Naive thymus-derived CD8-positive, alpha-beta T cell (primary cell): Measurements from ENCODE around the gene SMIM5. TPM values are rescaled to one million over a fixed set of nuclear protein-coding genes. Genes with fewer than 3 reads are reported as not detected.

Experiments
- ATAC-seq, 2 donors: fragments of 150-1000 bp; cut with Tn5 transposase in 1 of 2; sonication (Bioruptor Pico), chemical (Tn5 transposase) in 1 of 2; 1 replicate in 1 of 2; 2 replicates in 1 of 2; pipeline ENCODE4 v1.10.0; 2021; ENCODE audit warnings: mild to moderate bottlenecking in 2 of 2, moderate library complexity in 2 of 2
- POLR2A ChIA-PET: fragments of 350-600 bp; sonication (Branson Sonifier 250); formaldehyde crosslinking; loops from one replicate; lab custom pipeline; 2021; ENCODE audit warnings: antibody characterized with exemption; lab: Charles Lee
- DNase-seq, 10 donors: peaks; one replicate each; pipeline versions ENCODE4 v3.0.0 to v3.0.0-alpha.2; 2020 to 2022
- H3K27ac Mint-ChIP-seq, 10 donors: one replicate each; pipeline ENCODE4 v1.8.0; 2020 to 2022; ENCODE audit warnings: mild to moderate bottlenecking in 10 of 10, mixed read lengths in 10 of 10, moderate library complexity in 4 of 10, inconsistent platforms in 1 of 10
- H3K27me3 Mint-ChIP-seq, 5 donors: one replicate each; pipeline ENCODE4 v1.8.0; 2021 to 2022; ENCODE audit warnings: mixed read lengths in 5 of 5
- H3K36me3 Mint-ChIP-seq, 3 donors: one replicate each; pipeline ENCODE4 v1.8.0; 2020 to 2022; ENCODE audit warnings: mixed read lengths in 3 of 3, mild to moderate bottlenecking in 2 of 3, inconsistent platforms in 1 of 3
- H3K4me1 Mint-ChIP-seq, 4 donors: one replicate each; pipeline ENCODE4 v1.8.0; 2021 to 2022; ENCODE audit warnings: mixed read lengths in 4 of 4
- H3K4me3 Mint-ChIP-seq, 10 donors: one replicate each; pipeline ENCODE4 v1.8.0; 2020 to 2022; ENCODE audit warnings: mild to moderate bottlenecking in 10 of 10, mixed read lengths in 10 of 10, moderate library complexity in 6 of 10, inconsistent platforms in 1 of 10
- H3K9me3 Mint-ChIP-seq, 9 donors: one replicate each; pipeline ENCODE4 v1.8.0; 2020 to 2022; ENCODE audit warnings: mixed read lengths in 9 of 9, mild to moderate bottlenecking in 3 of 9, inconsistent platforms in 1 of 9, moderate library complexity in 1 of 9
- polyA plus RNA-seq, 3 donors: library from polyadenylated mRNA; unstranded; fragments of 300-500 nt; fragmentation: Illumina TruSeq; gene quantifications; one replicate each; pipeline ENCODE4 v1.2.3, GENCODE V29; 2021
- total RNA-seq, 8 experiments: library from RNA in 2 of 8; stranded (reverse) in 2 of 8; gene quantifications; one replicate each; pipeline ENCODE4 v1.2.3 and lab custom pipeline; 2021 to 2026

Gene SMIM5
- total and polyA plus RNA-seq, 5 experiments from 2014 or later = 0.06 to 1.3 (median 0.47) TPM; not detected in 1

GRCh38 chr17:75681289-75681688 is 48.1 kb downstream of the SMIM5 start:
- Mint-ChIP-seq H3K4me3 (no peak overlapping the region), H3K27ac (peak overlapping the region in 2 of 10 donors; percentile 15 to 46), H3K27me3 (no peaks in the 10 kb centered on the region), H3K9me3 (no peaks in the 10 kb centered on the region), H3K36me3 (peaks cover 0 to 58% (median 0%) of the 10 kb centered on the region in 3 donors), H3K4me1 (peaks cover 4 to 36% (median 12%) of the 10 kb centered on the region in 4 donors)
- ATAC-seq (no peak), DNase-seq (no peak)
- POLR2A ChIA-PET = no interaction called here

GRCh38 chr17:75683583-75683982 is 50.3 kb downstream of the SMIM5 start:
- ATAC-seq = no peak
- no peak overlapping the region for H3K4me3 Mint-ChIP-seq
- POLR2A ChIA-PET = no interaction called here
- no peaks in the 10 kb centered on the region for H3K9me3 Mint-ChIP-seq
- peak overlapping the region in 1 of 10 donors; percentile 14 for H3K27ac Mint-ChIP-seq
- peaks cover 10 to 52% (median 27%) of the 10 kb centered on the region in 4 donors for H3K4me1 Mint-ChIP-seq
- DNase-seq = no peak
- peaks cover 0 to 54% (median 0%) of the 10 kb centered on the region in 3 donors for H3K36me3 Mint-ChIP-seq
- H3K27me3 Mint-ChIP-seq = no peaks in the 10 kb centered on the region

DNA sequence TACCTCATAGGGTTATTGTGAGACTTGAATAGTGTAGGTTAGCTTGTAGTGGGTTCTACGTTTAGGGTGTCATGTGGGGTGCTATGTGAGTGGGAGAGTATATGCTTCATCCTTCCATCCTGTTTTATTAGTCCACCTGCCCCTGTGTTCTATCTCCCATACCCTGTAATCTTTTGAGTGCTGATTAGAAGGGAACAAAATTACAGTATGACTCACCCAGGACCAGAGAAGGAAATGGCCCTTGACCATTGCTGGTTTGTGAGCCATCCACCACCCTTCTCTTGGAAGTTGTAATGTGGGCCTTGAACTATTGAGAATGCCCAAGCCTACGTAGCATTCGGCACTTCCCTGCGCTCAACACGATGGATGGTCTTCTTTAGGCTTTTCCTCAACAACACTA is 51.0 kb downstream of the SMIM5 start:
- H3K4me3 Mint-ChIP-seq = no peak overlapping the region
- H3K9me3 Mint-ChIP-seq = no peaks in the 10 kb centered on the region
- peaks cover 0 to 49% (median 0%) of the 10 kb centered on the region in 3 donors for H3K36me3 Mint-ChIP-seq
- H3K27ac Mint-ChIP-seq = peak overlapping the region in 2 of 10 donors; percentile 32 to 71
- no peak for DNase-seq
- H3K27me3 Mint-ChIP-seq = no peaks in the 10 kb centered on the region
- ATAC-seq = no peak
- POLR2A ChIA-PET = no interaction called here
- H3K4me1 Mint-ChIP-seq = peaks cover 13 to 56% (median 34%) of the 10 kb centered on the region in 4 donors

DNA sequence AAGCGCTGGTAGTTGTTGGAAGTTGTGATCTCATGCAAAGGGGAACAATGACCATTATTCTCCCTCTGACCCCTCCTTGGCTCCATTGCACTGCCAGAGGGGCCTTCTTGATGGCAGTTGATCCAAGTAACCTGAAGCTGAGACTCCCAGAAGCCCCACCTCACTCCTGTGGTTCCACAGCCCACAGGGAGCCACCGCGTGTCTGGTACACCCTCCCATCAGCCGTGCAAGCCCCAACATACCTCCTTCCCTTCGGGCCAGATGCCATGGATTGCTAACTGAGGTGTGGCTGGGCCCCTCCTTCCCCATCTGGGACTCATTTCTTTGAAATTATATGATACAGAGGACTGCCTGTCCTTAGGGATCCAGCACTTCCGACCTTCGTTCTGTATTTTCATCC is 51.7 kb downstream of the SMIM5 start:
- peaks cover 0 to 43% (median 0%) of the 10 kb centered on the region in 3 donors for H3K36me3 Mint-ChIP-seq
- no peaks in the 10 kb centered on the region for H3K27me3 Mint-ChIP-seq
- H3K9me3 Mint-ChIP-seq = no peaks in the 10 kb centered on the region
- no peak overlapping the region for H3K4me3 Mint-ChIP-seq
- H3K4me1 Mint-ChIP-seq = peaks cover 19 to 62% (median 39%) of the 10 kb centered on the region in 4 donors
- ATAC-seq = no peak
- DNase-seq = no peak
- H3K27ac Mint-ChIP-seq = peak overlapping the region in 1 of 10 donors; percentile 57
- POLR2A ChIA-PET = no interaction called here

- DNase-seq (no peak), ATAC-seq (no peak)
- POLR2A ChIA-PET = no interaction called here
- Mint-ChIP-seq H3K27me3 (no peaks in the 10 kb centered on the region), H3K4me3 (no peak overlapping the region), H3K9me3 (no peaks in the 10 kb centered on the region), H3K27ac (peak overlapping the region in 1 of 10 donors; percentile 57), H3K36me3 (peaks cover 0 to 38% (median 0%) of the 10 kb centered on the region in 3 donors), H3K4me1 (peaks cover 19 to 68% (median 41%) of the 10 kb centered on the region in 4 donors)
Measured at GRCh38 chr17:75685499-75685898, 52.3 kb downstream of the SMIM5 start.

DNA sequence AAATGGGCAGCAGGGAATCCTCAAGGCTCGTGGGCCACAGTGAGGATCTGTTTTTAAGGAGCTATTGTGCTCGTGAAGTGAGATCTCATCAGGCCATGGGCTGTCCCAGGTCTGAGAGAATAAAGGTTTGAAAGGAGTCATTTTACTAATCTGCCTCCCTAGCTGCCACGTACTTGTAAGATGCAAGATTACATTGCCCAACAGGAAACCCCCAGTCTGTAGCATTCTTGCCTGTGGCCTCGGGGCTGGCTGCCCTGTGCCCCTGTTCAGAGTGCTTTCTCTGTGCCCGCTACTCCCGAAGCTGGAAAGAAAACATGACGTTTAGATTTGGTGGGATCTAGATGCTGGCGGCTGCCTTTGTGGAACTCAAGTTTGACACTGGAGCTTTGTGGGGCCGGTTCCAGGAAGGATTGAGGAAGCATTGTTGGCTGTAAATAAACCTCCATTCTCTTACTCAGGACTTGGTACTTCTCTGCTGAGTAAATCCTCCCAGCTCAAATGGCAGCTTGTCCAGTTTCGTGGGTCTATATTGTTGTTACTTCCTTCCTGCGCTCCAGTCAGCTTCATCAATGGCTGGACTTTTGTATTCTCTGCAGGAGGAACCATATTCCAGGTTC is 55.1 kb downstream of the SMIM5 start:
- peak overlapping the region in 8 of 10 donors; percentile 10 to 68 (median 39) for H3K4me3 Mint-ChIP-seq
- DNase-seq = no peak
- ATAC-seq = no peak
- H3K27me3 Mint-ChIP-seq = no peaks in the 10 kb centered on the region
- H3K27ac Mint-ChIP-seq = peak overlapping the region; percentile 85 to 94 (median 92)
- peaks cover 22 to 82% (median 60%) of the 10 kb centered on the region in 4 donors for H3K4me1 Mint-ChIP-seq
- H3K9me3 Mint-ChIP-seq = no peaks in the 10 kb centered on the region
- H3K36me3 Mint-ChIP-seq = peaks cover 0 to 43% (median 3%) of the 10 kb centered on the region in 3 donors
- POLR2A ChIA-PET = interaction anchor here (0.6 to 2.4 kb wide), 2 partner anchors 21 to 426 kb away, joined by 3 to 13 read pairs; partner anchors contain the start of genes RECQL5 and SAP30BP

GRCh38 chr17:75689441-75689873 is 56.2 kb downstream of the SMIM5 start:
- peaks cover 0 to 46% (median 4%) of the 10 kb centered on the region in 3 donors for H3K36me3 Mint-ChIP-seq

More at GRCh38 chr17:75689441-75689873, 56.2 kb downstream of the SMIM5 start:
- Mint-ChIP-seq H3K4me3 (peak overlapping the region; percentile 29 to 75 (median 68)), H3K27ac (peak overlapping the region; percentile 85 to 94 (median 92)), H3K27me3 (no peaks in the 10 kb centered on the region), H3K9me3 (no peaks in the 10 kb centered on the region), H3K4me1 (peaks cover 22 to 75% (median 55%) of the 10 kb centered on the region in 4 donors)
- DNase-seq (peak; percentile 16 to 82 (median 64)), ATAC-seq (peak; percentile 93 to 96)
- POLR2A ChIA-PET = interaction anchor here (0.6 to 2.4 kb wide), 3 partner anchors 20 to 64 kb away, joined by 3 to 13 read pairs (median 9); partner anchors contain the start of genes RECQL5 and SAP30BP

Other genes with a start within 250 kb of the SMIM5 start
- gene GRB2, start 227.8 kb upstream of the SMIM5 start, total RNA-seq = 100 to 1,000 TPM; 143 to 145 TPM
- 100 to 1,000 TPM; 130 to 162 (median 154) TPM for gene GRB2, start 227.8 kb upstream of the SMIM5 start, polyA plus RNA-seq
- 100 to 1,000 TPM; 102 to 108 TPM for gene TMEM94, start 176.8 kb upstream of the SMIM5 start, total RNA-seq
- 10 to 100 TPM in 2 of 3 donors, 1 to 10 TPM in 1; 8.4 to 23.5 (median 11.5) TPM for gene TMEM94, start 176.8 kb upstream of the SMIM5 start, polyA plus RNA-seq
- under 1 TPM; 0.65 to 0.80 TPM for gene CASKIN2, start 117.9 kb upstream of the SMIM5 start, total RNA-seq
- under 1 TPM; 0.05 to 0.62 (median 0.61) TPM for gene CASKIN2, start 117.9 kb upstream of the SMIM5 start, polyA plus RNA-seq
- 10 to 100 TPM; 53.1 to 54.4 TPM for gene TSEN54, start 116.9 kb upstream of the SMIM5 start, total RNA-seq
- 100 to 1,000 TPM in 2 of 3 donors, 10 to 100 TPM in 1; 98.2 to 121 (median 103) TPM for gene TSEN54, start 116.9 kb upstream of the SMIM5 start, polyA plus RNA-seq
- 10 to 100 TPM; 30.3 to 30.6 TPM for gene LLGL2, start 107.7 kb upstream of the SMIM5 start, total RNA-seq
- 10 to 100 TPM; 13.4 to 21.8 (median 15.0) TPM for gene LLGL2, start 107.7 kb upstream of the SMIM5 start, polyA plus RNA-seq
- gene MYO15B, start 45.6 kb upstream of the SMIM5 start, total RNA-seq = 100 to 1,000 TPM; 412 to 418 TPM
- gene MYO15B, start 45.6 kb upstream of the SMIM5 start, polyA plus RNA-seq = 1 to 10 TPM; 1.9 to 3.2 (median 2.5) TPM
- gene RECQL5, start 33.7 kb downstream of the SMIM5 start, total RNA-seq = 10 to 100 TPM; 76.0 to 79.0 TPM
- 10 to 100 TPM; 12.3 to 23.4 (median 19.3) TPM for gene RECQL5, start 33.7 kb downstream of the SMIM5 start, polyA plus RNA-seq
- 100 to 1,000 TPM in 1 of 2 experiments, 10 to 100 TPM in 1; 99.2 to 121 TPM for gene SAP30BP, start 33.9 kb downstream of the SMIM5 start, total RNA-seq
- 10 to 100 TPM; 57.8 to 72.0 (median 69.6) TPM for gene SAP30BP, start 33.9 kb downstream of the SMIM5 start, polyA plus RNA-seq
- gene ITGB4, start 88.0 kb downstream of the SMIM5 start, total RNA-seq = 1 to 10 TPM; 1.5 to 2.4 TPM
- 1 to 10 TPM in 2 of 3 donors, under 1 TPM in 1; 0.35 to 1.9 (median 1.4) TPM for gene ITGB4, start 88.0 kb downstream of the SMIM5 start, polyA plus RNA-seq
- 10 to 100 TPM; 14.8 to 18.0 TPM for gene GALK1, start 131.8 kb downstream of the SMIM5 start, total RNA-seq
- 10 to 100 TPM in 2 of 3 donors, 1 to 10 TPM in 1; 9.5 to 14.4 (median 13.9) TPM for gene GALK1, start 131.8 kb downstream of the SMIM5 start, polyA plus RNA-seq
- 10 to 100 TPM; 55.6 to 57.7 TPM for gene UNK, start 151.4 kb downstream of the SMIM5 start, total RNA-seq
- 10 to 100 TPM; 24.4 to 26.9 (median 26.2) TPM for gene UNK, start 151.4 kb downstream of the SMIM5 start, polyA plus RNA-seq
- gene UNC13D, start 211.0 kb downstream of the SMIM5 start, total RNA-seq = 100 to 1,000 TPM; 147 to 153 TPM
- 10 to 100 TPM; 50.3 to 78.0 (median 54.0) TPM for gene UNC13D, start 211.0 kb downstream of the SMIM5 start, polyA plus RNA-seq
- gene WBP2, start 221.9 kb downstream of the SMIM5 start, total RNA-seq = 100 to 1,000 TPM; 152 to 156 TPM
- gene WBP2, start 221.9 kb downstream of the SMIM5 start, polyA plus RNA-seq = 10 to 100 TPM; 58.1 to 95.1 (median 70.6) TPM
- 1 to 10 TPM; 9.7 to 9.9 TPM for gene TRIM47, start 245.1 kb downstream of the SMIM5 start, total RNA-seq
- gene TRIM47, start 245.1 kb downstream of the SMIM5 start, polyA plus RNA-seq = 1 to 10 TPM; 1.9 to 8.5 (median 4.2) TPM